HepG2 (cell line): ENCODE data around the gene TAF1D. TPM values are rescaled to one million over a fixed set of nuclear protein-coding genes. Genes with fewer than 3 reads are reported as not detected.

Experiments
- ATF4 ChIP-seq, 2 experiments: fragments of 450-650 bp in 1 of 2; sonication (generic) in 1 of 2; formaldehyde crosslinking; IDR thresholded peaks; 2 replicates each; pipeline versions ENCODE4 v1.5.0 to v1.8.0; 2020 to 2022; ENCODE audit warnings: mild to moderate bottlenecking in 1 of 2, missing genetic modification reagents in 1 of 2
- CENPX ChIP-seq: sonication (generic); formaldehyde crosslinking; IDR thresholded peaks from 2 replicates; pipeline ENCODE4 v1.9.0; 2021; ENCODE audit warnings: mild to moderate bottlenecking, missing genetic modification reagents, moderate library complexity
- FOXK1 ChIP-seq: sonication (generic); formaldehyde crosslinking; IDR thresholded peaks from 2 replicates; pipeline ENCODE4 v1.4.0; 2020; ENCODE audit warnings: low read depth, missing genetic modification reagents, borderline replicate concordance
- FOXM1 ChIP-seq: sonication (generic); formaldehyde crosslinking; IDR thresholded peaks from 2 replicates; pipeline ENCODE4 v1.5.0; 2020; ENCODE audit warnings: missing genetic modification reagents
- FUBP1 ChIP-seq: sonication (generic); formaldehyde crosslinking; IDR thresholded peaks from 2 replicates; pipeline ENCODE4 v1.5.1; 2020; ENCODE audit warnings: missing genetic modification reagents, mild to moderate bottlenecking, borderline replicate concordance
- IRF9 ChIP-seq: sonication (generic); formaldehyde crosslinking; IDR thresholded peaks from 2 replicates; pipeline ENCODE4 v1.8.0; 2022; ENCODE audit warnings: missing genetic modification reagents, mild to moderate bottlenecking, borderline replicate concordance
- MAZ ChIP-seq, 2 experiments: sonication (generic) in 1 of 2; formaldehyde crosslinking in 1 of 2; IDR thresholded peaks; 2 replicates each; pipeline versions ENCODE4 v1.5.0 to v1.6.1; 2012 to 2020; ENCODE audit warnings: low read depth in 2 of 2, mild to moderate bottlenecking in 2 of 2, borderline replicate concordance in 1 of 2, improper control_type of control experiment in 1 of 2, low read length in 1 of 2, missing genetic modification reagents in 1 of 2, moderate library complexity in 1 of 2
- MED1 ChIP-seq: sonication (generic); formaldehyde crosslinking; IDR thresholded peaks from 2 replicates; pipeline ENCODE4 v1.4.0; 2020; ENCODE audit warnings: missing genetic modification reagents
- POGK ChIP-seq: sonication (generic); formaldehyde crosslinking; conservative IDR thresholded peaks from 2 replicates; pipeline ENCODE4 v1.8.0; 2022; ENCODE audit warnings: mild to moderate bottlenecking, moderate library complexity, missing genetic modification reagents
- SALL1 ChIP-seq: sonication (generic); formaldehyde crosslinking; IDR thresholded peaks from 2 replicates; pipeline ENCODE4 v1.8.0; 2022; ENCODE audit warnings: mild to moderate bottlenecking, missing genetic modification reagents
- SP5 ChIP-seq: IDR thresholded peaks from 2 replicates; pipeline ENCODE4 v1.6.1; 2016; ENCODE audit warnings: low read depth, borderline replicate concordance
- TP53 ChIP-seq: sonication (generic); formaldehyde crosslinking; conservative IDR thresholded peaks from 2 replicates; pipeline ENCODE4 v1.4.0; 2020; ENCODE audit warnings: missing genetic modification reagents
- ZKSCAN8 ChIP-seq: IDR thresholded peaks from 2 replicates; pipeline ENCODE4 v1.6.1; 2016; ENCODE audit warnings: borderline replicate concordance, missing genetic modification reagents, missing compliant biosample characterization
- ZNF251 ChIP-seq: sonication (generic); formaldehyde crosslinking; IDR thresholded peaks from 2 replicates; pipeline ENCODE4 v1.9.0; 2021; ENCODE audit warnings: mild to moderate bottlenecking, missing genetic modification reagents
- ZNF562 ChIP-seq: sonication (generic); formaldehyde crosslinking; IDR thresholded peaks from 2 replicates; pipeline ENCODE4 v1.8.0; 2022; ENCODE audit warnings: missing genetic modification reagents, borderline replicate concordance
- ZSCAN31 ChIP-seq: sonication (generic); formaldehyde crosslinking; IDR thresholded peaks from 2 replicates; pipeline ENCODE4 v1.5.0; 2020; ENCODE audit warnings: low read depth, mild to moderate bottlenecking, missing genetic modification reagents
- ZZZ3 ChIP-seq: sonication (generic); formaldehyde crosslinking; IDR thresholded peaks from 2 replicates; pipeline ENCODE4 v1.4.0; 2020; ENCODE audit warnings: missing genetic modification reagents, mild to moderate bottlenecking, borderline replicate concordance
- polyA plus RNA-seq, 8 experiments: library from polyadenylated mRNA; depleted of rRNA in 3 of 8; stranded (reverse) in 7 of 8; unstranded in 1 of 8; fragments of >200 nt; fragmentation: Illumina TruSeq in 4 of 8; extraction: Trizol in 4 of 8; gene quantifications; 2 replicates each; pipeline versions ENCODE4 v1.2.1 to v1.2.3, GENCODE V29; 2011 to 2016; ENCODE audit warnings: low read depth in 4 of 8, missing spikeins in 1 of 8, mixed read lengths in 1 of 8; ENCODE audit not compliant: insufficient read depth in 1 of 8
- total RNA-seq, 5 experiments: library from RNA; depleted of rRNA; stranded (reverse); fragments of >200 nt; fragmentation: Illumina TruSeq; extraction: Trizol; gene quantifications; 2 replicates each; pipeline ENCODE4 v1.2.3, GENCODE V29; 2016; ENCODE audit warnings: low read depth in 1 of 5
- TF ChIP-seq, protein P1 (sequence below): sonication (generic); formaldehyde crosslinking; IDR thresholded peaks from 2 replicates; pipeline ENCODE4 v1.8.1; 2023; ENCODE audit warnings: mild to moderate bottlenecking, missing genetic modification reagents, borderline replicate concordance
- TF ChIP-seq, protein P2 (sequence below): sonication (generic); formaldehyde crosslinking; conservative IDR thresholded peaks from 2 replicates; pipeline ENCODE4 v1.5.0; 2020; ENCODE audit warnings: missing genetic modification reagents
- TF ChIP-seq, protein P3 (sequence below): IDR thresholded peaks from 2 replicates; pipeline ENCODE4 v1.6.1; 2016

The TAF1D gene
- total and polyA plus RNA-seq, 2 of the 13 experiments (the other 11 are each of a cell fraction or from before 2014, with no cell fraction given), result 132 to 207 TPM

GRCh38 chr11:93741882-93742226 lies 559 bp upstream of the TAF1D start (continued):
- TF ChIP-seq MED1, result 0 out of 2 replicates have a peak, but pooled peaks have one; percentile 33
- TF ChIP-seq, protein P1, sequence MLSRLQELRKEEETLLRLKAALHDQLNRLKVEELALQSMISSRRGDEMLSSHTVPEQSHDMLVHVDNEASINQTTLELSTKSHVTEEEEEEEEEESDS (CRISPR knock-in tag), result no peak
- TF ChIP-seq ZSCAN31 (CRISPR knock-in tag), result 0 out of 2 replicates have a peak, but pooled peaks have one; percentile 8
- TF ChIP-seq ZZZ3, result no peak
- no peak for TF ChIP-seq FOXM1 (CRISPR knock-in tag)
- TF ChIP-seq ZNF251 (CRISPR knock-in tag), result no peak
- no peak for TF ChIP-seq POGK (CRISPR knock-in tag)
- TF ChIP-seq FUBP1 (CRISPR knock-in tag), result no peak
- no peak for TF ChIP-seq ZNF562 (CRISPR knock-in tag)
- TF ChIP-seq ZKSCAN8 (CRISPR knock-in tag), result no peak
- TF ChIP-seq FOXK1 (CRISPR knock-in tag), result 0 out of 2 replicates have a peak, but pooled peaks have one; percentile 1
- TF ChIP-seq, protein P2, sequence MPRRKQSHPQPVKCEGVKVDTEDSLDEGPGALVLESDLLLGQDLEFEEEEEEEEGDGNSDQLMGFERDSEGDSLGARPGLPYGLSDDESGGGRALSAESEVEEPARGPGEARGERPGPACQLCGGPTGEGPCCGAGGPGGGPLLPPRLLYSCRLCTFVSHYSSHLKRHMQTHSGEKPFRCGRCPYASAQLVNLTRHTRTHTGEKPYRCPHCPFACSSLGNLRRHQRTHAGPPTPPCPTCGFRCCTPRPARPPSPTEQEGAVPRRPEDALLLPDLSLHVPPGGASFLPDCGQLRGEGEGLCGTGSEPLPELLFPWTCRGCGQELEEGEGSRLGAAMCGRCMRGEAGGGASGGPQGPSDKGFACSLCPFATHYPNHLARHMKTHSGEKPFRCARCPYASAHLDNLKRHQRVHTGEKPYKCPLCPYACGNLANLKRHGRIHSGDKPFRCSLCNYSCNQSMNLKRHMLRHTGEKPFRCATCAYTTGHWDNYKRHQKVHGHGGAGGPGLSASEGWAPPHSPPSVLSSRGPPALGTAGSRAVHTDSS (CRISPR knock-in tag), result no peak
- TF ChIP-seq SP5 (CRISPR knock-in tag), result peak; percentile 95
- no peak for TF ChIP-seq ATF4 (CRISPR knock-in tag; IDR thresholded peaks at IDR 0.05)
- TF ChIP-seq SALL1 (CRISPR knock-in tag), result no peak
- 0 out of 2 replicates have a peak, but pooled peaks have one; percentile 15 for TF ChIP-seq MAZ (IDR thresholded peaks at IDR 0.05; ENCODE audit: borderline replicate concordance, low read depth, low read length)
- 0 out of 2 replicates have a peak, but pooled peaks have one; percentile 34 for TF ChIP-seq MAZ (CRISPR knock-in tag; IDR thresholded peaks at IDR 0.05; ENCODE audit: low read depth)
- TF ChIP-seq, protein P3, sequence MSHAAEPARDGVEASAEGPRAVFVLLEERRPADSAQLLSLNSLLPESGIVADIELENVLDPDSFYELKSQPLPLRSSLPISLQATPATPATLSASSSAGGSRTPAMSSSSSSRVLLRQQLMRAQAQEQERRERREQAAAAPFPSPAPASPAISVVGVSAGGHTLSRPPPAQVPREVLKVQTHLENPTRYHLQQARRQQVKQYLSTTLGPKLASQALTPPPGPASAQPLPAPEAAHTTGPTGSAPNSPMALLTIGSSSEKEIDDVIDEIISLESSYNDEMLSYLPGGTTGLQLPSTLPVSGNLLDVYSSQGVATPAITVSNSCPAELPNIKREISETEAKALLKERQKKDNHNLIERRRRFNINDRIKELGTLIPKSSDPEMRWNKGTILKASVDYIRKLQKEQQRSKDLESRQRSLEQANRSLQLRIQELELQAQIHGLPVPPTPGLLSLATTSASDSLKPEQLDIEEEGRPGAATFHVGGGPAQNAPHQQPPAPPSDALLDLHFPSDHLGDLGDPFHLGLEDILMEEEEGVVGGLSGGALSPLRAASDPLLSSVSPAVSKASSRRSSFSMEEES, result no peak
- TF ChIP-seq IRF9 (CRISPR knock-in tag), result no peak
- TF ChIP-seq CENPX (CRISPR knock-in tag), result no peak
- TF ChIP-seq TP53, result no peak
